CD4-positive, alpha-beta T cell treated with Interleukin-17A for 4 hours (primary cell): ENCODE measurements around the gene APOA5.
"Not testable (repeated sequence)": the region's sequence is repeated elsewhere in the genome, so short reads cannot be mapped to it uniquely, and the experiment has no call there.

Experiments
- DNase-seq: peaks from one replicate; pipeline ENCODE4 v3.0.0-alpha.2; 2020; ENCODE audit warnings: mixed read lengths

APOA5 gene

DNA sequence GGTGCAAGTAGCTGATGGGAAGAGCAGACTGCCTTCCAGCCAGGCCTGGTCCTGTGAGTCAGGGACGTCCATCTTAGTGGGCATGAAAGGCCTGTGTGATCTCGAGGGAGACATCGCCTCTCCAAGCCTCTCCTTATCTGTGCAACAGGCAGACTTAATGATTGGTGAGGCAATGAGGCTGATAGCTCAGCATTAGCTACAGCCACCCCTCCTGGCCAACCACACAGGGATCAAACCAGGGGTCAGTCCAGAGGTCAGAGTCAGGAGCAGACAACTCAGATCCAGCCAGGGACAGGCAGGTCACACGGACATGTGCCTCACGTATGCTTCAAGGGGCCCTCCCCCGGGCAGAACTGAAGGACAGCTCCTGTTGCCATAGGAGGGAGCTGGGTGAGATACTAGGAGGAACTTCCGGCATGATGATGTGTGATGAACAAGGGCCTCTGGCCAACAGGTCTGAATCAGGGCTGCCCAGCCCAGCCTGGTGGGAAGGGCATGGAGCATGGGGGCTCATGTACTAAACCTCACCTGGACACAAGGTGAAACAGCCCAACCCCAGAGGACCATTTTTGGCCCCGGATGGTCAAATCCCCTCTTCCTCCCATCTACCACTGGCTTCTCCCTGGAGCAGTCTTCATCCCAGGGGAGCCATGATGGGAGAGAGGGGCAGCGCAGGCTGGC is 35.2 kb upstream of the APOA5 start:
- DNase-seq, result no peak

- DNase-seq, result no peak
Observed at GRCh38 chr11:116825854-116826750, 34.4 kb upstream of the APOA5 start.

DNA sequence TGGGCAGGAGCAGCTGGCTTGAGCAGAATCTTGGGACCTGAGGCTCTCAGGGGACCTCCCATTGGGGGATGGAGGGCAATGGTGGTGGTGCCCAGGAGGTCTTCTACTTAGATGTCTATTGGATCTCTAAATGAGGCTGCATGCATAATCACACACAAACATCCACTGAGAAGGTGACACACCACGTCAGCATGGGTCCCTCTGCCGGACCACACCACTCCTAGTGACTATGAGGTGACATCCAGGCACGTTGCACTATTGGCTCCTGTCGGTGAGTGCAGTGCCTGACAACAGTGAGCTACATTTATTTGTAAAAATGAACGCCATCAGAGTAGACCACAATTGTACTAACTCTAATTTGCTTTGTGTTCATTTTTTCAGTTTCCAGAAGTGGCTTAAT is 33.8 kb upstream of the APOA5 start:
- no peak for DNase-seq

DNA sequence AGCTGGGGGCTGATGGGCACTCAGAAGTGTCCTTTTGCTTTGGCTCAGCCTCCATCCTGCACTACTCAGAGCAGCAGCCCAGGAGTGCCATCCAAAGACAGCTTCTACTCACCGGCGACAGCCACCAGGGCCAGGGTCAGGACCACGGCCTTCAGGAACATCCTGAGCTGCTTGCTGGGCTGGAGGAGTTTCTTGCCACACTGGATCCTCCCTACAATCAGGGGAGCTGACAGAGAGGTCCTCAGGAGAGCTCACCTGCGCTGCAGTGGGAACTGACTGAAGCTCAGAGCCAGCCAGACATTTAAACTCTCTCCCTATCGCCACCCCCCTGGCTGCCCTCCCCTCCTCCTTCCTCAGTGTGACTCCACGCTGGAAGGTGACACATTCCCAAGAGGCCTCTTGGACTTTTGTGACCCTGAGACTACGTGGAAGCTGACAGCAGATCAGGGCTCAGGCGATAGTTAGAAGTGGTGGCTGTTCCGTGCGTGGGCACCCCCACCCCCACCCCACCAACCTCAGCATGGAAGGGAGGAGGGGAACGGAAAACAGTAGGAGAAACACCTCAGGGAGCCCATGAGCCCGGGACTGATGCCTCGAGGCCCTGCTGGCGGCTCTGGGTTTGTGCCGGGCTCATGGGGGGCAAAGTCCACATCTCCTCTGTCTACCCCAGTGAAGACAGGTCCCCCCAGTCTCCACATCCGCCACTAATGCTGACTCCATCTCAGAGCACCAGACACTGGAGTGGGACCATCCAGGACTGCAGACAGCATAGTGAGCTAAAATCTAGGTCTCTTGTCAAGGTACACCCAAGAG is 31.6 kb upstream of the APOA5 start, which contains the start of gene APOA4:
Gene APOA4, minus strand, starts transcription at position 274 of the 813 bp plus-strand sequence. Its CDS starts 113 bp downstream, at position 161.
- DNase-seq, result no peak

DNA sequence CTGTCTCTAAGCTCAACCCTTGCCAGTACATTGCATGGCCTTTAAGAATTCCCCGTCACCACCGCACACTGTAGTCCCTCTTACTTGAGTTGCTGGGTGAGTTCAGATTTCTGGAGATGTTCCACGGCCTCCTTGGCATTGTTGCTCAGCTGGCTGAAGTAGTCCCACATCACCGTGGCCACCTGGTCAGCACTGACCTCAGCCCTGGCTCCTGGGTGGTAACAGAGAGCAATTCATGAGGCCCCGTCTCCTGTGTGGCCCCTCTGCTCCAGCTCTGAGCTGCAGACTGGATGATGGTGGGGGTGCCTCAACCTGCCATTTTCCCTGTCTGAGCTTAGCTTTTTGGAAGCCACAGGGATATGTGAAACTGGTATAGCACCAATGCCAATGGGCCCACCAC is 30.9 kb upstream of the APOA5 start:
- no peak for DNase-seq

DNA sequence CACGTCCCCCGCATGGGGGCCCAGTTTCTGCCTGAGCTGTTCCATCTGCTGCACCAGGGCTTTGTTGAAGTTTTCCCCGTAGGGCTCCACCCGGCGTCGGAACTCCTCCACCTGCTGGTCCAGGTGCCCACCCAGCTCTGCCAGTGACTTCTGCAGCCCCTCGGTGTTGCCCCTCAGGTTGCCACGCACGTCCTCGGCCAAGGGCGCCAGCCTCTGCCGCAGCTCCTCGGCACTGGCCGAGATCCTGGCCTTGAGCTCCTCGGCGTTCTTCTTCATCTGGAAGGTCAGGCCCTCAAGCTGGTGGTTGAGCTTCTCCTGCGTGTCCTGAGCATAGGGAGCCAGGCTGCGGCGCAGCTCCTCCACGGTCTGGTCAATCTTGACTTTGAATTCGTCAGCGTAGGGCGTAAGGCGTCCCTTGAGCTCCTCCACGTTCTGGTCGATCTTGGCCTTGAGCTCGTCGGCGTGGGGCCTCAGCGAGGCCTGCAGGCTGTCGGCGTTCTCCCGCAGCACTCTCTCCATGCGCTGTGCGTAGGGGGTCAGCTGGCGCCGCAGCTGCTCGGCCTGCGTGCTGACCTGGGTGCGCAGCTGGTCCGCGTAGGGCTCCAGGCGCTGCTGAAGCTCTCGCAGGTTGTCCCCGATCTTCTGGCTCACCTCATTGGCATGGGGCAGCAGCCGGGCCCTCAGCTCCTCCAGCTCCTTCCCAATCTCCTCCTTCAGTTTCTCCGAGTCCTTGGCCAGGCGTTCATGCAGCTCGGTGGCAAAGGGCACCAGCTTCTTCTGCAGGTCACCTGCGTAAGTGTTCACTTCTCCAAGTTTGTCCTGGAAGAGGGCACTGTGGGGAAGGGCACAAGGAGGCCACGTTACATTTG is 29.6 kb upstream of the APOA5 start:
- DNase-seq, result no peak

DNA sequence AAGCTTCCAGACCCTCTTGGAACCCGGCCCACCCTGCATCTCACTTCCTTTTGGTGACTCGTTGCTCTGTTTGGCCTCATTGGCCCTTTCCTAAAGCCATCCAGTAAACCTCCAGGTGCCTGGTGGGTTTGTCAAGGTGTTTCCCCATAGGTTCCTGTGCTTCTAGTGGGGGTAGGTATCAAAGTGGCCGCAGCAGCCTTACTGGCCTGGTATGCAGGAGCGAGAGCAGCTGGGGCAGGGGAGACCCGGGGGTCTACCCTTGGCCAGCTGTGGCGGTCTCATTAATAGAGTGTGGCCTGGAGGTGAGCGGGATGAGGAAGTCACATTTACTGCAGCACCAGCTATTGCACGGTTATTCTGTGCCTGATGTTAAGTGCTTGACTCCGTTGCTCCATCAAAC is 27.4 kb upstream of the APOA5 start:
- DNase-seq, result no peak

DNA sequence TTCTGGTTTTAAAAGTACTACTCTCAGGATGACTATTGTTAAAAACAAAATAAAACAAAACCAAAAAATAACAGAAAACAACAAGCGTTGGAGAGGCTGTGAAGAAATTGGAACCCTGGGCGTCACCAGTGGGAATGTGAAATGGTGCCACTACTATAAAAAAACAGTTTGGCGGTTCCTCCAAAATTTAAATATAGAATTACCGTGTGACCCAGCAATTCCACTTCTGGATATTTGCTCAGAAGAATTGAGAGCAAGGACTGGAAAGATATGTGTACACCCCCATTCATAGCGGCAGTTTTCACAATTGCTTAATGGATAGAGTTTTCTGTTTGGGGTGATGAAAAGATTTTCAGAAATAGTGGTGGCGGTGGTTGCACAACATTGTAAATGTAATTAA is 22.8 kb upstream of the APOA5 start:
- no peak for DNase-seq

GRCh38 chr11:116813781-116814471 is 22.2 kb upstream of the APOA5 start:
- DNase-seq, result no peak

DNA sequence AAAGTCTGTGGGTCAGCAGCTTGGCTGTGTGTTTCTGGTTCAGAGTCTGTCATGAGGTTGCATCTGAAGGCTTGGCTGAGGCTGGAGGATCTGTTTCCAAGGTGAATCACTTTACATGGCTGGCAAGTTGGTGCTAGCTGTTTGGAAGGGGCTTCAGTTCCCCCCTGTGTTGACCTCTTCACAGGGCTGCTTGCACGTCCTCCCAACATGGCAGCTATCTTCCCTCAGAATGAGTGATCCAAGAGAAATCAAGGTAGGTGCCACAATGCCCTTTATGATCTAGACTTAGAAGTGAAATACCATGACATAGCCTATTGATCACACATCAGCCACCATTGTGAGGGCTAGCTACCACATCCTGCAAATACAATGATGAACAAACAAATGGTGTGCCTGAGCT is 21.5 kb upstream of the APOA5 start:
- no peak for DNase-seq

GRCh38 chr11:116812109-116812508 is 20.4 kb upstream of the APOA5 start:
- DNase-seq, result no peak

DNA sequence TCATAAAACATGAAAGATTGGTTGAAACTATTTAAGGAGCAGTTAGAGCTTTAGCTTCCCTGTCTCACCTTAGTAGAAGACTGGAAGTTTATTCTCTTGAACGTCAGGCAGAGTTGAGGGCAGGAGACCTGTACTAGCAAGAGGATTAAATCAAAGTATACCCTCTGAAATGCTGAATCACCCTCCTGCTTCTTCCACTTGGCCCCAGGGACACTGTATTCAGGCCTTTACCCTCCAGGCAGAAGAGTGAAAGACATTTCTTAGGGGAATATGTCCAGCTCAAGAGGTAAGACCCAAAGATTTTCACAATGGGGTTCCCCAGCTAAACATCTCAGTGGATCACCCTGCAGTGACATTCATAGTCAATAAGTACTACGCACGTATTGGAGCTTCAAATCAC is 19.5 kb upstream of the APOA5 start:
- no peak for DNase-seq

DNA sequence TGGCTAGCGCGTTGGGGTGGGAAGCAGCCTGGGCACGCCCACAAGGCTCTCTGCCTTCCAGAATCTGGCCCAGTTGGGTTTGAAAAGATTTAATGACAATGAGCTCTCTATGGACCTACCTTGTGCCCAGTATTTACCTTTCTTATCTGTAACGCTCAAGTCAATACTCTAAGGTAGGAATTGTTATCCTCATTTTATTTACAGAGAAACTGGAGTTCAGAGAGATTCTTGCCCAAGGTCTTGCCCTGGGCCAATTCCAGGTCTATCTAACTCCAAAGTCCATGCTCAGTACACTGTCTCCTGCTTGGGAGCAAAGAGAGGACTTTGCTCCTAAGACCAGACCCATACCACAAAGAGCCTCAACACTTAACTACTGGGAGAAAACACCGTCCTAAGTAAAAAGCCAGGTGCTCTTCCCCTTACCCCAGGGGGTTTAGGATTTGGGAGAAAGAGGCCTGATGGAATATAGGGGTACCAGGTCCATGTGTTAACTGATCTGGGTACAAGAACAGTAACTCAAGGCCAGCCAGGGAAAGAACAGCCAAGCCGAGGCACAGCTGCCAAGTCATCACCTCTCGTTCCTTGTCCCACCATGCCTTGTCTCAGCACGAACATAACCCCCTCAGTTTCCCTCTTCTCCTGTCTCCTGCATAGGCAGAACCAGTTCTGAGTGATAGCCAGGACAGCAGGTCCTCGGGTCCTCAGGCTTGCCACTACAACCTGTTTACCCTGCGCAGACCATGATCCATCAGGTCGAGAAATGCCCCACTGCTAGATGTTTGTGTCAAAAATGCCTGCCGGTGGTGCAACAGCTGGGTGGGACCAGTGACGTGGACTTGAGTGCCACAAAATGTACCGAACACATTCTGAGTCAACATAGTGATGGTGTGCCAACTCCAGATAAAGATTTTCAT is 16.8 kb upstream of the APOA5 start:
- no peak for DNase-seq

DNA sequence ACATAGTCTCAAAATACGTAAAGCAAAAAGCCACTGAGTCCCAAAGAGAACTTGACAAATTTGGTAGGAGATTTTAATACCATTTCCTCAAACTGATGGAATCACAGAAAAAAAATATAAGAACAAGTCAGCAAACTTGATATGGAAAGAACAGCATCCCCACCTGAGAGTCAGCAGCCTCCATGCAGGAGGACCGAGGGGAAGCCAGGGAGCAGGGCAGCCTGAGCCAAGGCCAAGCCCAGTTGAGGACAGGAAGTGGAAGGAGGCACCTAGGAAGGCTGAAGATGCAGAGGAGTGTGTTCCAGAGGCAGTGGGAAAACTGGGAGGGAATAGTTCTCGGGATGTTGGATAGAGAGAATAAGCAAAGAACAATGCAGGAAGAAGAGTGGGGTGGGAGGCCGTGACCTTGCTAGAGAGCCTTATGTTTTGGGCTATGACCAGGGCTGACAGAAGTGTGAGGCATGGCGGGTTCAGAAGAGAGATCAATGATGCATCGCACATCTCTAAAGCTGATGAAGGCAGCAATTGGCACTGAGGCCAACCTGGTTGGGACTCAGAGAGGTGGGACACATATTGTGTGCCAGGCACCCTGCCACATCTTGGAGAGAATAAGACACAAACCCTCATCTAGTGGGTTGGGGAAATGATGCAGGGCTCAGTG is 16.1 kb upstream of the APOA5 start:
- no peak for DNase-seq

GRCh38 chr11:116804001-116804400 is 12.3 kb upstream of the APOA5 start:
- DNase-seq, result no peak

DNA sequence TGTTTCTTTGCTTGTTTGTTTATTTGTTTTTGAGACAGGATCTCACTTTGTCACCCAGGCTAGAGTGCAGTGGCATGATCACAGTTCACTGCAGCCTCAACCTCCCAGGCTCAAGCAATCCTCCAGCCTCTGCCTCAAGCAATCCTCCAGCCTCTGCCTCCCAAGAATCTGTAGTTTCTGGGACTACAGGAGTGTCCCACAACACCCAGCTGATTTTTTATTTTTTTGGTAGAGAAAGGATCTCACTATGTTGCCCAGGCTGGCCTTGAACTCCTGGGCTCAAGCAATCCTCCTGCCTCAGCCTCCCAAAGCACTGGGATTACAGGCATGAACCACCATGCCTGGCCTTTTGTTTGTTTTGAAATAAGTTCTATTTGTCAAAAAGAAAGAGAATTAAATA is 10.0 kb upstream of the APOA5 start:
- not testable (repeated sequence) for DNase-seq

- no peak for DNase-seq
Observed at GRCh38 chr11:116800610-116801009, 8.9 kb upstream of the APOA5 start.

GRCh38 chr11:116798368-116798767 is 6.7 kb upstream of the APOA5 start:
- DNase-seq, result no peak

DNA sequence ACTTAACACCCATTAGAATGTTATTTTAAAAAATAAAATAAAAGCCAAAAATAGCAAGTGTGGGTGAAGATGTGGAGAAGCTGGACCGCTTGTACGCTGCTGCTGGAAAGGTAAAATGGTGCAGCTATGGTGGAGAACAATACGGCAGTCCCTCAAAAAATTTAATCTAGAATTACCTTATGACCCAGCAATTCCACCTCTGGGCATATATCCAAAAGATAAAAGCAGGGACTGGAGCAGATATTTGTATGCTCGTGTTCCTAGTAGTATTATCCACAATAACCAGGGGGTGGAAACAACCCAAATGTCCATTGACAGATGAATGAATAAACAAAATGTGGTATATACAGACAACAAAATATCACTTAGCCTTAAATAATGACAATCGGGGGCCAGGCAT is 6.1 kb upstream of the APOA5 start:
- DNase-seq, result no peak

DNA sequence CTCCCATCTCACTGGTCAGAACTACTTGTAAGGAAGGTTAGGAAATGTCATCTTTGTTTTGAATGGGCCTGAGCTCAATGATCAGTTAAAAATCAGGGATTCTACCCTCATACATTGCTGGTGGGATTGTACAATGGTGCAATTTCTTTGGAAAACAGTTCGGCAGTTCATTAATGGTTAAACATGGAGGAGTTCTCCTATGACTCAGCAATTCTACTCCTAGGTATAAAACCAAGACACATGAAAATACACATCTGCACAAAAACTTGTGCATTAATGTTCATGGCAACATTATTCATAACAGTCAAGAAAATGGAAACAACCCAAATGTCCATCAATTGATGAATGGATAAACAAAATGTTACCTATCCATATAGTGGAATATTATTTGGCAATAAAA is 4.9 kb upstream of the APOA5 start:
- no peak for DNase-seq
